OCI-LY3 (cell line): ENCODE measurements around the gene P4HA1.

ENCODE experiments used
- CTCF ChIP-seq: fragments of 200-600, 300-600 bp; sonication (generic); IDR thresholded peaks from 2 replicates; pipeline ENCODE4 v1.5.1; 2014; ENCODE audit warnings: antibody characterized with exemption, low read length, low read depth
- EZH2phosphoT487 ChIP-seq: fragments of 200-600 bp; shearing (Covaris generic); IDR thresholded peaks from 2 replicates; pipeline ENCODE4 v1.6.1; 2018; ENCODE audit warnings: antibody characterized with exemption, mixed run types, low read depth

DNA sequence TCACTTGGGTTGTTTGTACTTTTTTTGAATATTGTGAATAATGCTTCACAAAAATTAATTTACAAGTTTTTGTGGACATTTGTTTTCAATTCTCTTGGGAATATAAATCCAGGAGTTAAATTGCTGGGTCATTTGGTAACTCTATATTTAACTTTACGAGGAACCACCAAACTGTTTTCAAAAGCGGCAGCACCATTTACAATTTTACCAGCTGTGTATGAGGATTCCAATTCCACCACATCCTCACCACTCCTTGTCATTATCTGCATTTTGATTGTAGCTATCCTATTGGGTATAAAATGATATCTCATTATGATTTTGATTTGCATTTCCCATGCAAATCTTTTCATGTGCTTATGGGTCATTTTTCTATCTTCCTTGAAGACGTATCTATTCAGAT lies 9.6 kb upstream of the P4HA1 start:
- TF ChIP-seq CTCF (no peak), EZH2phosphoT487 (no peak)
